Globus pallidus (tissue), 1 donor: Measurements from ENCODE around the gene HCST.

Experiments
- DNase-seq: peaks from one replicate; pipeline ENCODE4 v3.0.0-alpha.2; 2015; ENCODE audit warnings: low spot score

HCST gene

GRCh38 chr19:35937345-35938281, 35.3 kb downstream of the HCST start:
- DNase-seq, result no peak

- no peak for DNase-seq
These were observed 36.2 kb downstream of the HCST start for GRCh38 chr19:35938282-35939224.

- DNase-seq, result no peak
These were observed 37.2 kb downstream of the HCST start for GRCh38 chr19:35939307-35940077.

- no peak for DNase-seq
These were observed 37.9 kb downstream of the HCST start for GRCh38 chr19:35940078-35940775.

- no peak for DNase-seq
These were observed 38.5 kb downstream of the HCST start for GRCh38 chr19:35940839-35941238.

GRCh38 chr19:35942235-35942634, 39.9 kb downstream of the HCST start:
- no peak for DNase-seq

- DNase-seq, result no peak
These were observed 41.3 kb downstream of the HCST start for GRCh38 chr19:35943321-35944301.

- no peak for DNase-seq
These were observed 42.2 kb downstream of the HCST start for GRCh38 chr19:35944556-35944955.

GRCh38 chr19:35945121-35945790, 42.9 kb downstream of the HCST start:
- no peak for DNase-seq

- no peak for DNase-seq
These were observed 43.9 kb downstream of the HCST start for GRCh38 chr19:35946203-35946602.

- no peak for DNase-seq
These were observed 46.8 kb downstream of the HCST start for GRCh38 chr19:35949131-35949530.
